ENCODE results near the gene ENPP1. TPM values are rescaled to one million over a fixed set of nuclear protein-coding genes. Genes with fewer than 3 reads are reported as not detected.

The ENPP1 gene
- total RNA-seq: 13.4 TPM

DNA sequence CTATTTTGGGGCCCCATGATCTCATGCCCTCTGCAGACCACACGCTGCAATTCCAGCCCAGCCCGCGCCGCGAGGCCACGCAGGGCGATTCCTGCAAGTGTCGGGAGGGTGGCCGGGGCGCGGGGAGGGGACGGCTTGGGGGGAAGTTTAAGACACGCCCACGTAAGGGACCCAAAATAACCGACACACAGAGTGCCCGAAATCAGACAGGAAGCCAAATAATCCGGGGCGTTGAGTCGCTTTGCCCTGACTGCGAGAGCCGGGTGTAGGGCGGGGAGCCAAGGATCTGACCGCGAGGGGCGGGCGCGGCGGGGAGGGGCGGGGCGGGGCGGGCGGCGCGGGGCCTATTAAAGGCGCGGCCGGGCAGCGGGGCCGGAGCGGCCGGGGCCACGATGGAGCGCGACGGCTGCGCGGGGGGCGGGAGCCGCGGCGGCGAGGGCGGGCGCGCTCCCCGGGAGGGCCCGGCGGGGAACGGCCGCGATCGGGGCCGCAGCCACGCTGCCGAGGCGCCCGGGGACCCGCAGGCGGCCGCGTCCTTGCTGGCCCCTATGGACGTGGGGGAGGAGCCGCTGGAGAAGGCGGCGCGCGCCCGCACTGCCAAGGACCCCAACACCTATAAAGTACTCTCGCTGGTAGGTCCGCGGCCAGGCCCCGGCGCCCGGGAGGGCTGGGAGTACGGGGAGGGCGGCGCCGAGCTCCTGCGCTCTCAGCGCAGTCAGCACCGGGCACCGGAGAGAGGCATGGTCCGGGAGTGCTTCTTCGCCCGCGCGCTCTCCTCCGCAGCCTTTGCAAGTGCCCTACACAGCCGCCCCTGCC is at the start of gene ENPP1:
Gene ENPP1 (plus strand): TSS at position 377 of the 816 bp plus-strand sequence. CDS start 16 bp downstream, at position 393.
- DNase-seq (ENCODE audit: low spot score): peak; percentile 84
- intact Hi-C loops (cut with DNase I): no loop called here
- peak; percentile 92 for ATAC-seq

DNA sequence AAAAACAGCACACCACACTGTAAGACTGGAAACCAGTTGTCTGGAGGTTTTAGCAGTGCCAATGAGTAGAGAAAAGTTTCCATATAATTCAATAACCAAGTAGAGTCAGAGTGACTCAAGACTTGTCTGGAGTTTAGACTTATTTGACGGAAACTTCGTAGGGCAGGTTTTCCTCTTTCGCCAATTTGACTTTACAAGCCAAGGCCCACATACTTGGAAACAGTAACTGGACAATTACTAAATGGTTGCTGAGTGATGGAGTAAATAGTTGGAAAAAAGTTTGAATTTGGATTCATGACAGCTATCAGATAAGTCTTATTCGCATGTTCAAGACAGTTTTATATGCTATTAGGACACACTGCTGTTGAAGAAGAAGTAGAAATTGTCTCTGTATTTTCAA is 48.9 kb upstream of the ENPP1 start:
- DNase-seq (ENCODE audit: low spot score): no peak
- ATAC-seq: peak; percentile 73
- intact Hi-C loops (cut with DNase I): no loop called here

- intact Hi-C loops (cut with DNase I): no loop called here
- DNase-seq (ENCODE audit: low spot score) (no peak), ATAC-seq (no peak)
Observed at GRCh38 chr6:131761060-131761761, 46.6 kb upstream of the ENPP1 start.

DNA sequence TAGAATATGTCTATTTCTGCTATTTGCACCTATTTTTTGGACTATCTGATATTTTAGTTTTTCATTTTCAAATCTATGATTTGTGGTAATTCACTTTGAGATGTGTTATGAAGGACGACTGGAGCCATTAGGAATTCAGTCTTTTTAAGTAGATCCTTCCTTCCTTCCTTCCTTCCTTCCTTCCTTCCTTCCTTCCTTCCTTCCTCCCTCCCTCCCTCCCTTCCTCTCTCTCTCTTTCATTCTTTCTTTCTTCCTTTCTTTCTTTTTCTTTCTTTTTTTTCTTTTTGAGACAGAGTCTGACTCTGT is 46.1 kb upstream of the ENPP1 start:
- intact Hi-C loops (cut with DNase I): no loop called here
- DNase-seq (ENCODE audit: low spot score): no peak
- ATAC-seq: no peak

DNA sequence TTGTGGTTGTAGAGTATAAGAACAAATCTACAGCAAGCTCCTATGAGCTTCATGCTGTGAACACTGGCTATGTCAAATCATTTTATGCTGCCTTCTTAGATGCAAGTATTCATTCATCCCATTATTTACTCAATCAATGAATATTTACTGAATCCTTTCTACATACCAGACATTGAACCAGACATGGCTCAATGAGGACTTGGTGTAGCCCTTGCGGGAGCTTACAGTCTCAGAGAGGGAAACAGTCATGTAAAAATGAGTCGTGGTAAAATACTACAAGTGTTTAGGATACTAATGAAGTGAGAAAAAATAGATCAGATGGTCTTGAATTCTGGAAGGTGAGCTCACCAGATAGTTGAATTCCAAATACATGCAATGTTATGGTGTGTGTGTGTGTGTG is 44.8 kb upstream of the ENPP1 start:
- intact Hi-C loops (cut with DNase I): no loop called here
- ATAC-seq (no peak), DNase-seq (ENCODE audit: low spot score) (no peak)

GRCh38 chr6:131763749-131764148 is 44.1 kb upstream of the ENPP1 start:
- intact Hi-C loops (cut with DNase I): no loop called here
- DNase-seq (ENCODE audit: low spot score) (no peak), ATAC-seq (no peak)

GRCh38 chr6:131764350-131764749 is 43.5 kb upstream of the ENPP1 start:
- ATAC-seq: peak; percentile 55
- DNase-seq (ENCODE audit: low spot score): no peak
- intact Hi-C loops (cut with DNase I): no loop called here

GRCh38 chr6:131765081-131765803 is 42.6 kb upstream of the ENPP1 start:
- DNase-seq (ENCODE audit: low spot score) (no peak), ATAC-seq (peak; percentile 83)
- intact Hi-C loops (cut with DNase I): no loop called here

DNA sequence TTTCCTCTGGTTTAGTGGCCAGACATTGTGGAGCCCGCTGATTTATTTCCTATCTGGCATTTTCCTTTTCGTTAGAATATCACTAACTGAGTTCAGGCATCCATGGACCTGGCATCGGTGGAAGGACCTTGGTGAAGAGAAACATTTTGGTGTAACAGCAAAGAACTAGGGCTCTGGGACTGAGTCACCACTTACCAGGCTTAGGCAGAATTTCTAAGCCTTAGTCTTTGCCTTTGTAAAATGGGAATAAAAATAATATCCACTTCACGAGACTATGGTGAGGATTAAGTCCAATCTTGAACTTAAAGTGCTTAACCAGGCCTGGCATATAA is 42.0 kb upstream of the ENPP1 start:
- DNase-seq (ENCODE audit: low spot score) (no peak), ATAC-seq (peak; percentile 14)
- intact Hi-C loops (cut with DNase I): no loop called here

DNA sequence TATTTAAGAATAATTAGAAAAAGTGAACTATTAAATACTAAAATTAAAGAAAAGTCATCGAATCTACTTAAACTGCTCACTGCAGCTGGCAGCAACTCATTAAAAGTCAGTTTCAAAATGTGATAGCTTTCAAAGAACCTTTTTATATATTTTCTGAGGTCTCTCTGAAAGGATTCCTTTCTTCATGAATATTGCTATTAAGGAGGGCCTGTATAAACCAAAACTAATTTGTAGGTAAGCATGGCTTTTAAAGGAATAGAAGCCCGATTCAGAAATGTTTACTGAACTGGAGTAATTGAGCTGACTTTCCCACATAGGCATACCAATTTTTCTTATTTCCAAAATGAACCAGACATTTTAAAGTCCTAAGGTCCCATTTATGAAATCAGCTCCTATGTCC is 41.2 kb upstream of the ENPP1 start:
- ATAC-seq (no peak), DNase-seq (ENCODE audit: low spot score) (no peak)
- intact Hi-C loops (cut with DNase I): no loop called here

- DNase-seq (ENCODE audit: low spot score) (no peak), ATAC-seq (no peak)
- intact Hi-C loops (cut with DNase I): no loop called here
Observed at GRCh38 chr6:131768964-131769363, 38.9 kb upstream of the ENPP1 start.

- ATAC-seq: no peak
- intact Hi-C loops (cut with DNase I): no loop called here
- DNase-seq (ENCODE audit: low spot score): no peak
Observed at GRCh38 chr6:131769385-131770141, 38.3 kb upstream of the ENPP1 start.

DNA sequence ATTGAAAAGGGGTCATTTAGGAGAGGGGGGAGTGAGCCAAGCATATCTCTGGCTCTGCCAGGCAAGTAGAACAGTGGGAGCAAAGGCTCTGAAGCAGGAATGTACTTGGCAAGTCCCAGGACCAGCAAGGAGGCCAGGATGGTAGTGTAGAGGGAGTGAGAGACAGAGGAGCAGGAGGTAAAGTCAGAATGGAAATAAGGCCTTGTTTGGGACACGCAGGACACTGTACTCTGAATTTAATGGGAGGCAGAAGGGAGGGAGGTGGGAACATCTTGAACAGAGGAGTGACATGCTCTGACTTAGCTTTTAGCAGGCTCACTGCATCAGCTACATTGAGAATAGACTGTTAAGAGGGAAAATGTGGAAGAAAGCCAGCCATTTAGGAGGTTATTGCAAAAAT is 37.0 kb upstream of the ENPP1 start:
- ATAC-seq: no peak
- intact Hi-C loops (cut with DNase I): no loop called here
- DNase-seq (ENCODE audit: low spot score): no peak

- ATAC-seq (peak; percentile 71), DNase-seq (ENCODE audit: low spot score) (no peak)
- intact Hi-C loops (cut with DNase I): no loop called here
Observed at GRCh38 chr6:131773284-131773950, 34.4 kb upstream of the ENPP1 start.

- intact Hi-C loops (cut with DNase I): no loop called here
- ATAC-seq (no peak), DNase-seq (ENCODE audit: low spot score) (no peak)
Observed at GRCh38 chr6:131775886-131776285, 31.9 kb upstream of the ENPP1 start.

- DNase-seq (ENCODE audit: low spot score) (no peak), ATAC-seq (no peak)
- intact Hi-C loops (cut with DNase I): no loop called here
Observed at GRCh38 chr6:131776985-131777384, 30.8 kb upstream of the ENPP1 start.

DNA sequence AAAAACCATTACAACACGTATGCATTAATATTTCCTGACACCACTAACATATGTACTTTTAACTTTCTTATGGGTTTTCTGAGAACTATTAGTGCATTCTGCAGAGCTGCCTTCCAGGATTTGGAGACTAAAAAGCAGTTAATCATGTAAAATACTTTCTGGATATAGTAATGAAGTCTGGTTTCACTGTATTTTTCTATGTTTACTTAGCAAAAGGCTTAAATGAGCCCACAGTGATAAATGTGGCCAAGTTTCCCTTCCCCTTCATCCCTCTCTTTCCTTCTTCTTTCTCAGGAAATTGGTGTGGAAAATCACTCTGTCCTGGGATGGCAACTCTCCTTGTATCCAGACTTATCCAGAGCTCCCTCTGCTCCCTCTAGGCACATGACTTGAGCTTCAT is 29.7 kb upstream of the ENPP1 start:
- intact Hi-C loops (cut with DNase I): no loop called here
- ATAC-seq: peak; percentile 27
- no peak for DNase-seq (ENCODE audit: low spot score)

- DNase-seq (ENCODE audit: low spot score) (no peak), ATAC-seq (peak; percentile 38)
- intact Hi-C loops (cut with DNase I): no loop called here
Observed at GRCh38 chr6:131779304-131779703, 28.5 kb upstream of the ENPP1 start.

DNA sequence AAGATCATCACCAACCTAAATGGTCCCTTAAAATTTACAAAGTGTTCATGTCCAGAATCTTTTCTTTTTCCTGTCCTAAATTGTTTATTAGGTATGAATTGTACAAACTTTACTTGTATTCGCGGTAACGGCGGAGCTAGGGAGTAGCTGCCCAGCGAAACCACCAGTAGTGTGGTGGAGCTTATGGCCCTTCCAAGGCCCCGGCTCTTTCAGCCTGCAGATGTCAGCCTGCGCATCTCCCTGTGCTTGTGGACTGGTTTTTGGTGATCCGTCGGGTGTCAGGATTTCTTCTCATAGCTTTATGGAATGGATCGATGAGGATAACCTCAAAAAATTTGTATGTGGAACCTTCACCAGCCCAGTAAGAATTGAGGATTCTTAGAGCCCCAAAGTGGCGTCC is 27.2 kb upstream of the ENPP1 start:
- intact Hi-C loops (cut with DNase I): no loop called here
- ATAC-seq (no peak), DNase-seq (ENCODE audit: low spot score) (no peak)

Data from sciatic nerve (tissue), 2 donors.